WTC11 (cell line): ENCODE measurements around the gene DMD. TPM values are rescaled to one million over a fixed set of nuclear protein-coding genes. Genes with fewer than 3 reads are reported as not detected.

Experiments used
- ATAC-seq: fragments of 200-7000 bp; cut with Tn5 transposase; 2 replicates; pipeline ENCODE4 v1.10.0; 2021; ENCODE audit warnings: mild to moderate bottlenecking, moderate library complexity
- CTCF ChIA-PET: fragments of 300-600 bp; sonication (Branson Sonifier 250); formaldehyde crosslinking; loops from one replicate; lab custom pipeline; 2021; ENCODE audit warnings: antibody characterized with exemption; lab: Charles Lee
- POLR2A ChIA-PET: fragments of 350-600 bp; sonication (Branson Sonifier 250); formaldehyde crosslinking; loops from one replicate; lab custom pipeline; 2021; ENCODE audit warnings: antibody characterized with exemption; lab: Charles Lee
- DNase-seq: peaks from one replicate; pipeline ENCODE4 v3.0.0; 2021; ENCODE audit warnings: low spot score
- H3K27ac Mint-ChIP-seq: 2 replicates; pipeline ENCODE4 v1.8.0; 2021; ENCODE audit warnings: mixed read lengths
- H3K27me3 Mint-ChIP-seq: 2 replicates; pipeline ENCODE4 v1.8.0; 2021; ENCODE audit warnings: low read depth, mild to moderate bottlenecking, moderate library complexity, mixed read lengths
- H3K36me3 Mint-ChIP-seq: 2 replicates; pipeline ENCODE4 v1.8.0; 2021; ENCODE audit warnings: mixed read lengths
- H3K4me1 Mint-ChIP-seq: 2 replicates; pipeline ENCODE4 v1.8.0; 2022; ENCODE audit warnings: mixed read lengths
- H3K4me3 Mint-ChIP-seq: 2 replicates; pipeline ENCODE4 v1.8.0; 2021; ENCODE audit warnings: mild to moderate bottlenecking, moderate library complexity, mixed read lengths
- H3K9me3 Mint-ChIP-seq: 2 replicates; pipeline ENCODE4 v1.8.0; 2021; ENCODE audit warnings: mixed read lengths
- ATF2 ChIP-seq: sonication (generic); formaldehyde crosslinking; IDR thresholded peaks from 2 replicates; pipeline ENCODE4 v1.8.1; 2022; ENCODE audit warnings: low read depth, missing genetic modification reagents, borderline replicate concordance
- ERG ChIP-seq: fragments of 250-450 bp; sonication (Bioruptor Pico); IDR thresholded peaks from 2 replicates; pipeline ENCODE4 v1.8.0; 2021; ENCODE audit warnings: mild to moderate bottlenecking
- ESRRA ChIP-seq: sonication (generic); formaldehyde crosslinking; IDR thresholded peaks from 2 replicates; pipeline ENCODE4 v1.8.1; 2022; ENCODE audit warnings: mild to moderate bottlenecking, missing genetic modification reagents, borderline replicate concordance
- GTF2I ChIP-seq: fragments of 250-450 bp; sonication (Bioruptor Pico); conservative IDR thresholded peaks from 2 replicates; pipeline ENCODE4 v1.4.0; 2021; ENCODE audit warnings: mild to moderate bottlenecking
- JAZF1 ChIP-seq: fragments of 250-450 bp; sonication (Bioruptor Pico); IDR thresholded peaks from 2 replicates; pipeline ENCODE4 v1.9.0; 2021; ENCODE audit warnings: moderate library complexity, mild to moderate bottlenecking, inconsistent platforms
- MAX ChIP-seq: sonication (generic); formaldehyde crosslinking; IDR thresholded peaks from 2 replicates; pipeline ENCODE4 v1.8.0; 2022; ENCODE audit warnings: mild to moderate bottlenecking, missing genetic modification reagents
- MLX ChIP-seq: sonication (generic); formaldehyde crosslinking; IDR thresholded peaks from 2 replicates; pipeline ENCODE4 v1.8.1; 2023; ENCODE audit warnings: mild to moderate bottlenecking, missing genetic modification reagents, moderate library complexity
- NFE2L1 ChIP-seq: sonication (generic); formaldehyde crosslinking; IDR thresholded peaks from 2 replicates; pipeline ENCODE4 v1.8.1; 2023; ENCODE audit warnings: missing genetic modification reagents
- PRDM15 ChIP-seq: sonication (generic); formaldehyde crosslinking; IDR thresholded peaks from 2 replicates; pipeline ENCODE4 v1.8.0; 2022; ENCODE audit warnings: missing genetic modification reagents
- RORB ChIP-seq: fragments of 250-450 bp; sonication (Bioruptor Pico); IDR thresholded peaks from 2 replicates; pipeline ENCODE4 v1.9.0; 2021; ENCODE audit warnings: mild to moderate bottlenecking
- SP1 ChIP-seq: sonication (generic); formaldehyde crosslinking; conservative IDR thresholded peaks from 2 replicates; pipeline ENCODE4 v1.8.1; 2022; ENCODE audit warnings: missing genetic modification reagents
- STAT6 ChIP-seq: sonication (generic); formaldehyde crosslinking; conservative IDR thresholded peaks from 2 replicates; pipeline ENCODE4 v1.8.1; 2023; ENCODE audit warnings: mild to moderate bottlenecking, low read depth, missing genetic modification reagents, moderate library complexity
- TEAD4 ChIP-seq: sonication (generic); formaldehyde crosslinking; IDR thresholded peaks from 2 replicates; pipeline ENCODE4 v1.8.0; 2022; ENCODE audit warnings: mild to moderate bottlenecking, missing genetic modification reagents
- ZNF281 ChIP-seq: sonication (generic); formaldehyde crosslinking; IDR thresholded peaks from 2 replicates; pipeline ENCODE4 v1.8.0; 2023; ENCODE audit warnings: mild to moderate bottlenecking, missing genetic modification reagents
- ZNF317 ChIP-seq: sonication (generic); formaldehyde crosslinking; IDR thresholded peaks from 2 replicates; pipeline ENCODE4 v1.8.1; 2023; ENCODE audit warnings: low read depth, mild to moderate bottlenecking, moderate library complexity, missing genetic modification reagents, borderline replicate concordance
- ZNF416 ChIP-seq: fragments of 250-450 bp; sonication (Bioruptor Pico); IDR thresholded peaks from 2 replicates; pipeline ENCODE4 v1.9.0; 2021; ENCODE audit warnings: mild to moderate bottlenecking, inconsistent platforms
- ZNF425 ChIP-seq: fragments of 250-450 bp; sonication (Bioruptor Pico); conservative IDR thresholded peaks from 2 replicates; pipeline ENCODE4 v1.9.0; 2021; ENCODE audit warnings: mild to moderate bottlenecking
- total RNA-seq: library from RNA; stranded (reverse); gene quantifications from 3 replicates; pipeline ENCODE4 v1.2.3, GENCODE V29; 2021

The DMD gene
- total RNA-seq, 1 experiment from 2014 or later: 9.1 TPM

- no peak for TF ChIP-seq MLX
- no peak for TF ChIP-seq MAX (CRISPR knock-in tag)
- no peak for TF ChIP-seq TEAD4 (CRISPR knock-in tag)
- no peak for TF ChIP-seq SP1 (CRISPR knock-in tag)
- no peak for TF ChIP-seq PRDM15 (CRISPR knock-in tag)
- TF ChIP-seq, all 79 proteins: peak for 0
Measured at GRCh38 chrX:31219174-31219573, 1992.2 kb downstream of the DMD start (continued).

GRCh38 chrX:31217084-31217483 is 1994.3 kb downstream of the DMD start:
- POLR2A ChIA-PET: no interaction called here

More at GRCh38 chrX:31217084-31217483, 1994.3 kb downstream of the DMD start:
- Mint-ChIP-seq H3K27ac (no peak overlapping the region), H3K36me3 (no peaks in the 10 kb centered on the region), H3K27me3 (no peaks in the 10 kb centered on the region), H3K4me1 (peaks cover 9% of the 10 kb centered on the region), H3K9me3 (no peaks in the 10 kb centered on the region), H3K4me3 (no peak overlapping the region)
- DNase-seq (no peak), ATAC-seq (no peak)
- CTCF ChIA-PET: no interaction called here
- TF ChIP-seq GTF2I (no peak), NFE2L1 (CRISPR knock-in tag) (no peak), JAZF1 (CRISPR knock-in tag) (no peak), ZNF317 (CRISPR knock-in tag) (no peak), ATF2 (CRISPR knock-in tag) (no peak), ZNF416 (no peak), ESRRA (CRISPR knock-in tag) (no peak), ZNF281 (CRISPR knock-in tag) (no peak), STAT6 (no peak), RORB (CRISPR knock-in tag) (no peak), ZNF425 (no peak), PRDM15 (CRISPR knock-in tag) (no peak), ERG (CRISPR knock-in tag) (no peak)
